ENCODE results near the gene FAM219A.
"Not testable (repeated sequence)": the region's sequence is repeated elsewhere in the genome, so short reads cannot be mapped to it uniquely, and the experiment has no call there.

- TF ChIP-seq CTCF (conservative IDR thresholded peaks at IDR 0.05); ZFX (IDR thresholded peaks at IDR 0.05): not testable (repeated sequence)
These were observed 24.4 kb upstream of the FAM219A start for GRCh38 chr9:34482746-34483145.

All from C4-2B (cell line).